GM18505 (cell line): ENCODE results near the gene HIVEP3.

Experiments
- ATAC-seq: cut with Tn5 transposase; IDR thresholded peaks from one replicate; pipeline ENCODE4 v1.9.1; 2021; ENCODE audit not compliant: unreplicated experiment
- POLR2A ChIP-seq: IDR thresholded peaks from 4 replicates; pipeline ENCODE4 v1.6.1; 2011; ENCODE audit warnings: borderline replicate concordance; ENCODE audit not compliant: insufficient read depth, insufficient read length; ENCODE audit errors: extremely low read depth

HIVEP3 gene

GRCh38 chr1:41880950-41881885 is 37.5 kb downstream of the HIVEP3 start:
- TF ChIP-seq POLR2A, result no peak
- ATAC-seq, result no peak

- no peak for TF ChIP-seq POLR2A
- ATAC-seq, result no peak
These were observed 38.5 kb downstream of the HIVEP3 start for GRCh38 chr1:41880261-41880660.

- ATAC-seq, result no peak
- no peak for TF ChIP-seq POLR2A
These were observed 39.1 kb downstream of the HIVEP3 start for GRCh38 chr1:41879617-41880016.

GRCh38 chr1:41878911-41879310 is 39.8 kb downstream of the HIVEP3 start:
- ATAC-seq, result no peak
- TF ChIP-seq POLR2A, result no peak

GRCh38 chr1:41878495-41878894 is 40.2 kb downstream of the HIVEP3 start:
- no peak for ATAC-seq
- TF ChIP-seq POLR2A, result no peak

GRCh38 chr1:41876576-41877445 is 41.9 kb downstream of the HIVEP3 start:
- no peak for ATAC-seq
- TF ChIP-seq POLR2A, result no peak

- no peak for TF ChIP-seq POLR2A
- no peak for ATAC-seq
These were observed 43.2 kb downstream of the HIVEP3 start for GRCh38 chr1:41875487-41875886.

- ATAC-seq, result no peak
- TF ChIP-seq POLR2A, result no peak
These were observed 43.8 kb downstream of the HIVEP3 start for GRCh38 chr1:41874903-41875411.

GRCh38 chr1:41874151-41874719 is 44.5 kb downstream of the HIVEP3 start:
- no peak for ATAC-seq
- no peak for TF ChIP-seq POLR2A

- no peak for ATAC-seq
- TF ChIP-seq POLR2A, result no peak
These were observed 46.6 kb downstream of the HIVEP3 start for GRCh38 chr1:41872074-41872473.

GRCh38 chr1:41870076-41870562 is 48.6 kb downstream of the HIVEP3 start:
- TF ChIP-seq POLR2A, result no peak
- ATAC-seq, result no peak

GRCh38 chr1:41868241-41868998 is 50.3 kb downstream of the HIVEP3 start:
- no peak for TF ChIP-seq POLR2A
- no peak for ATAC-seq

- ATAC-seq, result no peak
- no peak for TF ChIP-seq POLR2A
These were observed 52.4 kb downstream of the HIVEP3 start for GRCh38 chr1:41866285-41866684.

- TF ChIP-seq POLR2A, result no peak
- no peak for ATAC-seq
These were observed 54.2 kb downstream of the HIVEP3 start for GRCh38 chr1:41864471-41865040.
